ENCODE data around the gene C14orf93. TPM values are rescaled to one million over a fixed set of nuclear protein-coding genes. Genes with fewer than 3 reads are reported as not detected.
"Not testable (repeated sequence)": the region's sequence is repeated elsewhere in the genome, so short reads cannot be mapped to it uniquely, and the experiment has no call there.

The C14orf93 gene
- polyA plus RNA-seq, 3 donors: 2.5 to 17.6 (median 3.7) TPM

DNA sequence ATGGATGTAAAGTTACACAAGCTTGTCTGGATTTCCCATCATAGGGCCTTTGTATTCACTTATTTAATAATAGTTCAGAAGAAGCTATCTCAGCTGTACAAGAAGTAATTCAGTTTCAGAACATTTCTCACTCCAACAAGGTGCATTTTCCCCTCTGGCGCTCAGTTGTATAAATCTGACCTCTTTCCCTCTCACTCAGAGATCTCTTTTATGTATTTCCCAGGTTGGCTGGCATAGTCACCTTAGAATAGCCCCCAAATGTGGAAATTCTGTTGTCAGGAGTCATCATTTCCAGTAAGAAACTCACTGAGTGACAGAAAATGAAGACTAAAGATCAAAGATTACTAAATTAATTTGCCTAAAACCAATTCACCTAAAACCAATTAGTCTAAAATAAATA, 38.8 kb downstream of the C14orf93 start:
- Mint-ChIP-seq H3K36me3 (no peaks in the 10 kb centered on the region), H3K9me3 (no peaks in the 10 kb centered on the region), H3K4me1 (no peaks in the 10 kb centered on the region), H3K27ac (no peak overlapping the region), H3K4me3 (no peak overlapping the region), H3K27me3 (ENCODE audit: low read depth in 3 of 3) (peaks cover 1 to 11% (median 7%) of the 10 kb centered on the region in 3 donors)
- H2AFZ ChIP-seq (ENCODE audit: insufficient read depth, low read depth, low read length, poor library complexity, severe bottlenecking): no peak overlapping the region
- TF ChIP-seq, protein P1, sequence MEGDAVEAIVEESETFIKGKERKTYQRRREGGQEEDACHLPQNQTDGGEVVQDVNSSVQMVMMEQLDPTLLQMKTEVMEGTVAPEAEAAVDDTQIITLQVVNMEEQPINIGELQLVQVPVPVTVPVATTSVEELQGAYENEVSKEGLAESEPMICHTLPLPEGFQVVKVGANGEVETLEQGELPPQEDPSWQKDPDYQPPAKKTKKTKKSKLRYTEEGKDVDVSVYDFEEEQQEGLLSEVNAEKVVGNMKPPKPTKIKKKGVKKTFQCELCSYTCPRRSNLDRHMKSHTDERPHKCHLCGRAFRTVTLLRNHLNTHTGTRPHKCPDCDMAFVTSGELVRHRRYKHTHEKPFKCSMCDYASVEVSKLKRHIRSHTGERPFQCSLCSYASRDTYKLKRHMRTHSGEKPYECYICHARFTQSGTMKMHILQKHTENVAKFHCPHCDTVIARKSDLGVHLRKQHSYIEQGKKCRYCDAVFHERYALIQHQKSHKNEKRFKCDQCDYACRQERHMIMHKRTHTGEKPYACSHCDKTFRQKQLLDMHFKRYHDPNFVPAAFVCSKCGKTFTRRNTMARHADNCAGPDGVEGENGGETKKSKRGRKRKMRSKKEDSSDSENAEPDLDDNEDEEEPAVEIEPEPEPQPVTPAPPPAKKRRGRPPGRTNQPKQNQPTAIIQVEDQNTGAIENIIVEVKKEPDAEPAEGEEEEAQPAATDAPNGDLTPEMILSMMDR (IDR thresholded peaks at IDR 0.05): no peak
- no peak overlapping the region for H3K9ac ChIP-seq (ENCODE audit: insufficient read depth, low read length, poor library complexity, severe bottlenecking)
- no CpG with 5 or more reads among the region's 1 CpG for WGBS (ENCODE audit: insufficient coverage)
- intact Hi-C loops (cut with micrococcal nuclease): no loop called here
- no peaks in the 10 kb centered on the region for H3K4me1 ChIP-seq (ENCODE audit: control insufficient read depth in 1 of 2, insufficient read depth in 2 of 2, low read length in 2 of 2)
- H3K4me3 ChIP-seq (replicated peaks in 1 of 3; ENCODE audit: low read depth in 2 of 3, low read length in 3 of 3): no peak overlapping the region
- H3K27me3 ChIP-seq (ENCODE audit: control insufficient read depth in 2 of 2, insufficient read depth in 2 of 2, low read length in 2 of 2): no peaks in the 10 kb centered on the region
- H3K79me2 ChIP-seq (ENCODE audit: insufficient read depth, low read length): no peaks in the 10 kb centered on the region
- H3K27ac ChIP-seq (ENCODE audit: low read depth in 1 of 2, low read length in 2 of 2): no peak overlapping the region
- H4K20me1 ChIP-seq (ENCODE audit: insufficient read depth, low read length): no peaks in the 10 kb centered on the region
- no peaks in the 10 kb centered on the region for H3K36me3 ChIP-seq (replicated peaks in 1 of 2; ENCODE audit: control insufficient read depth in 1 of 2, insufficient read depth in 2 of 2, low read length in 2 of 2)
- no peaks in the 10 kb centered on the region for H3K9me3 ChIP-seq (replicated peaks in 1 of 2; ENCODE audit: control insufficient read depth in 1 of 2, insufficient read depth in 1 of 2, low read length in 2 of 2)
- H3K4me2 ChIP-seq (replicated peaks; ENCODE audit: extremely low read depth, low read length, poor library complexity, severe bottlenecking): no peak overlapping the region
- no peak for DNase-seq

DNA sequence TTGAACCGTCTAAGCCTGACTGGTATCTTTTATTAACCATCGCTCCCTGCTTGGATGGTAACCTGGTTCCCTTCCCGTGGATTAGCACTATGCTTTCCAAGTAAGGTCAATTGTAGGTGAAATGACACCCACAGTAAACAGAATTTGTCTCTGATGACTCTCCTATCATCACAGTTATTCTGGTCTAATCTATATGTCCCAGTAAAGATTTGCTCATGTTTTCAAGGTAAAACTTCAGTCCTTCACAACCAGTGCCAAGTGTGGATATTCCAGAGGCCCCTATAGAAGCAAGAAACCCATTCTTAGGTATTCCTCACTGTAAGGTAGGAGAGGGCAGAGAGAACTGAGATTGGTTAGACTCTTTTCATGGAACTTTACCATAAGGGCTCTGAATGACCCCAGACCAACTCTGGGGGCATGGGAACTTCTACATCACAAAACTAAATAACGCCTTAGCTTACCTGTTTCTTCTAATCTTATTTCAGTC, 43.1 kb downstream of the C14orf93 start:
- H3K27me3 Mint-ChIP-seq (ENCODE audit: low read depth in 3 of 3): peaks cover 0 to 5% (median 2%) of the 10 kb centered on the region in 3 donors
- H3K9me3 Mint-ChIP-seq: no peaks in the 10 kb centered on the region

DNA sequence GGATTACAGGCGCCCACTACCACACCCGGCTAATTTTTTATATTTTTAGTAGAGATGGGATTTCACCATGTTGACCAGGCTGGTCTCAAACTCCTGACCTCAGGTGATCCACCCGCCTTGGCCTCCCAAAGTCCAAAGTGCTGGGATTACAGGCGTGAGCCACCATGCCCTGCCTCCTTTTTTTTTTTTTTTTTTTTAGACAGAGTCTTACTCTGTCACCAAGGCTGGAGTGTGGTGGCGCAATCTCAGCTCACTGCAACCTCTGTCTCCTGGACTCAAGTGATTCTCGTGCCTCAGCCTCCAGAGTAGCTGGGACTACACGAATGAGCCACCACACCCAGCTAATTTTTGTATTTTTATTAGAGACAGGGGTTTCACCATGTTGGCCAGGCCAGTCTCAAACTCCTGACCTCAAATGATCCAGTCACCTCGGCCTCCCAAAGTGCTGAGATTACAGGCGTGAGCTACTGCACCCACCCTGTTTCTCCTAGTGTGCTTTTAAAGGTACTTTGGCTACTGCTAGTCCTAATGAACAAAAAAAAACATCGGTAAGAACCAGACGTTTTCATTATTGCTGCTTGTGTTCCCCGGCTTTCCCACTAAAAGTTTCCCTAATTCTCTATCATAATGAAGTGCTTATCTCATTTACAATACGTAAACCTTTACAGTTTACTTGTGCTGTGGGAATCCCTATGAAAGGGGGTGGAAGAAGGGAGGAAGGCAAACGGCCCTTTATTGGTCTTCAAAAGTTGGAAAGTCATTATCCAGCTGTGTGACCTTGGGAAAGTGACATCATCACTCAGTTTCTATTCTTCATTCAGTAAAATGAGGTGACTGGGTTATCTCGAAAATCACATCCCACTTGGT, 43.8 kb downstream of the C14orf93 start:
- H3K4me2 ChIP-seq (replicated peaks; ENCODE audit: extremely low read depth, low read length, poor library complexity, severe bottlenecking); H4K20me1 ChIP-seq (ENCODE audit: insufficient read depth, low read length); intact Hi-C loops (cut with micrococcal nuclease); H3K4me1 Mint-ChIP-seq; H3K36me3 ChIP-seq (replicated peaks in 1 of 2; ENCODE audit: control insufficient read depth in 1 of 2, insufficient read depth in 2 of 2, low read length in 2 of 2); H3K9me3 ChIP-seq (replicated peaks in 1 of 2; ENCODE audit: control insufficient read depth in 1 of 2, insufficient read depth in 1 of 2, low read length in 2 of 2); H3K27ac ChIP-seq (ENCODE audit: low read depth in 1 of 2, low read length in 2 of 2); H3K79me2 ChIP-seq (ENCODE audit: insufficient read depth, low read length); H3K4me3 ChIP-seq (replicated peaks in 1 of 3; ENCODE audit: low read depth in 2 of 3, low read length in 3 of 3); H3K9ac ChIP-seq (ENCODE audit: insufficient read depth, low read length, poor library complexity, severe bottlenecking); DNase-seq; H3K9me3 Mint-ChIP-seq; H3K27me3 Mint-ChIP-seq (ENCODE audit: low read depth in 3 of 3); H3K4me3 Mint-ChIP-seq; H3K4me1 ChIP-seq (ENCODE audit: control insufficient read depth in 1 of 2, insufficient read depth in 2 of 2, low read length in 2 of 2); H3K36me3 Mint-ChIP-seq; H3K27me3 ChIP-seq (ENCODE audit: control insufficient read depth in 2 of 2, insufficient read depth in 2 of 2, low read length in 2 of 2); H3K27ac Mint-ChIP-seq; H2AFZ ChIP-seq (ENCODE audit: insufficient read depth, low read depth, low read length, poor library complexity, severe bottlenecking): not testable (repeated sequence)
- WGBS (ENCODE audit: insufficient coverage): 88% methylated on average over 5 of the region's 15 CpGs

More for the DNA sequence above, 43.1 kb downstream of the C14orf93 start:
- Histone ChIP-seq H3K4me2 (replicated peaks; ENCODE audit: extremely low read depth, low read length, poor library complexity, severe bottlenecking) (no peak overlapping the region), H3K9ac (ENCODE audit: insufficient read depth, low read length, poor library complexity, severe bottlenecking) (no peak overlapping the region), H3K36me3 (replicated peaks in 1 of 2; ENCODE audit: control insufficient read depth in 1 of 2, insufficient read depth in 2 of 2, low read length in 2 of 2) (no peaks in the 10 kb centered on the region), H3K27ac (ENCODE audit: low read depth in 1 of 2, low read length in 2 of 2) (no peak overlapping the region), H3K79me2 (ENCODE audit: insufficient read depth, low read length) (no peaks in the 10 kb centered on the region), H3K9me3 (replicated peaks in 1 of 2; ENCODE audit: control insufficient read depth in 1 of 2, insufficient read depth in 1 of 2, low read length in 2 of 2) (no peaks in the 10 kb centered on the region), H2AFZ (ENCODE audit: insufficient read depth, low read depth, low read length, poor library complexity, severe bottlenecking) (no peak overlapping the region), H4K20me1 (ENCODE audit: insufficient read depth, low read length) (no peaks in the 10 kb centered on the region), H3K27me3 (ENCODE audit: control insufficient read depth in 2 of 2, insufficient read depth in 2 of 2, low read length in 2 of 2) (no peaks in the 10 kb centered on the region), H3K4me3 (replicated peaks in 1 of 3; ENCODE audit: low read depth in 2 of 3, low read length in 3 of 3) (no peak overlapping the region), H3K4me1 (ENCODE audit: control insufficient read depth in 1 of 2, insufficient read depth in 2 of 2, low read length in 2 of 2) (no peaks in the 10 kb centered on the region)
- no peaks in the 10 kb centered on the region for H3K4me1 Mint-ChIP-seq
- no peaks in the 10 kb centered on the region for H3K36me3 Mint-ChIP-seq
- no peak for DNase-seq
- TF ChIP-seq, protein P1 (IDR thresholded peaks at IDR 0.05): no peak
- no peak overlapping the region for H3K4me3 Mint-ChIP-seq
- intact Hi-C loops (cut with micrococcal nuclease): no loop called here
- 100% methylated on average over 2 of the region's 4 CpGs for WGBS (ENCODE audit: insufficient coverage)
- H3K27ac Mint-ChIP-seq: no peak overlapping the region
